HUES6 (cell line): ENCODE measurements around the gene SLN.
"Not testable (repeated sequence)": the region's sequence is repeated elsewhere in the genome, so short reads cannot be mapped to it uniquely, and the experiment has no call there.

ENCODE experiments used
- H3K27ac ChIP-seq: 2 replicates; pipeline ENCODE4 v1.7.0; 2013; ENCODE audit warnings: low read depth, mild to moderate bottlenecking, low read length, inconsistent platforms
- H3K27me3 ChIP-seq: 2 replicates; pipeline ENCODE4 v1.6.1; 2013; ENCODE audit warnings: low read length; ENCODE audit not compliant: control insufficient read depth, insufficient read depth
- H3K36me3 ChIP-seq: 2 replicates; pipeline ENCODE4 v1.6.1; 2013; ENCODE audit warnings: low read length; ENCODE audit not compliant: control insufficient read depth, insufficient read depth
- H3K4me1 ChIP-seq: 2 replicates; pipeline ENCODE4 v1.6.1; 2013; ENCODE audit warnings: low read length; ENCODE audit not compliant: control insufficient read depth, insufficient read depth
- H3K4me3 ChIP-seq: 2 replicates; pipeline ENCODE4 v1.5.1; 2013; ENCODE audit warnings: low read depth, low read length
- H3K9ac ChIP-seq: one replicate; pipeline ENCODE4 v1.6.1; 2013; ENCODE audit warnings: mild to moderate bottlenecking, low read length
- H3K9me3 ChIP-seq: 2 replicates; pipeline ENCODE4 v1.6.1; 2013; ENCODE audit warnings: low read depth, low read length; ENCODE audit not compliant: control insufficient read depth, insufficient read depth

Gene SLN

DNA sequence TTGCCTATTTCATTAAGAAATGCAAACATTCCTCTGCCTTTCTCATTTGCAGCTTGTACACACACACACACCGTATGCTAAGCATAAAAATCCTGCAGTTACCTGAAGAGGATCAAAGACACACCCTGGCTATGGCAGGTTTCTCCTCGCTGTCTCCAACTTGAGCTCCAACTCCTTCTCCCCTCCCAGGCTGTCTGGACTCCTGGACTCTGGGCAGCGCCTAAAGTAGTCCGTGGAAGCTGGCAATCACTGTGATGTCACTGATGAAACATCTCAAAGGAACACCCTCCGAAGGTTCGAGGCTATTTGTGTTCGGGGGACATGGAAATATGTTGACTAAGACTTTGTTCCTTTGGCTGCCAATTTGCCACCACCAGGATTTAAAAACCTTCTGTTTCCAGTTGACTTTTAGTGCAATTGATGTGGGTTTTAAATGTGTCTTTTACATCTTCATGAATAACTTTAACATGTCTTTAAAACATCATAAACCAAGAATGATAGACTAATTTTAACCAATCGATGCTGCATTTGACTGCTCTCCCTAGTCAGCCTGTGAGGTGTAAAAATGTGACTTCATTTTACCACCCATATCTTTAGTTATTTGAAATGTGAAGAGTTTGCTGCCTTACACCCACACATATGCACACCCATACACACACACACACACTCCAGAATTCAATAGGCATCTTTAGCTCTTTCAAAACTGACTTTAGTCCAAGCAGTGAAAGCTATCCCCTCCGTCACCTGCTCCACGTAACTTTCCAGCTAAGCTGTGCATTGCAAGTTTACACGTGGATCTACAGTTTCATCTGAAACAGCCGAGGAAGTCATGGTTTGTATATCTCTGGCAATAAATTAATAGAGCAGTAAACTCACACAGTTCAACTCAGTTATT is at the start of gene SLN:
Gene SLN (minus strand): TSS at position 196 of the 895 bp plus-strand sequence.
- peaks cover 16% of the 10 kb centered on the region for H3K4me1 ChIP-seq

DNA sequence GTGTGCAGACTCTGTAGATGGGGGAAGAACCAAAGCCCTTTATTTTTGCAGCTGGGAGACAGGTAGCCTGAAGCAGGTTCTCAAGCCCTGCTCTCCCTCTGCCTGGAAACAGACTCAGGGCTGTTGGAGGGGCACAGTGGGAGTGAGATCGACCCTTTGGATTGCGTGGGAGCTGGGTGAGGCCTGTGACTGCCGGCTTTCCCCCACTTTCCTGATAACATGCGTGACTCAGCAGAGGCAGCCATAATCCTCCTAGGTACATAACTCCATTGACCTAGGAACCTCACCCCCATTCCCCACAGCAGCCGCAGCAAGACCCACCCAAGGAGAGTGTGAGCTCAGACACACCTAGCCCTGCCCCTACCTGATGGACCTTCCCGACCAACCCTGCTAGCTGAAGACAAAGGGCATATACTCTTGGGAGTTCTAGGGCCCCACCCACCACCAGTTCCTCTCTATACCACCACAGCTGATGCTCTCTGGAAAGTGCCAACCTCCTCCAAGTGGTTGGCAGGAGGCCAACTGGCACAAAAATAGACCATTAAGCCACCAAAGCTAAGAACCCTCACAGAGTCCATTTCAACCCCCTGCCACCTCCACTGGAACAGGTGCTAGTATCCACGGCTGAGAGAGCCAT is 47.0 kb upstream of the SLN start:
- not testable (repeated sequence) for H3K9me3 ChIP-seq, H3K27ac ChIP-seq, H3K27me3 ChIP-seq, H3K36me3 ChIP-seq, H3K9ac ChIP-seq, H3K4me1 ChIP-seq, H3K4me3 ChIP-seq

More for the DNA sequence above, at the start of gene SLN:
- Histone ChIP-seq H3K4me3 (no peak within 1 kb of the TSS), H3K9ac (no peak within 1 kb of the TSS), H3K27ac (no peak within 1 kb of the TSS), H3K36me3 (no peaks in the 10 kb centered on the region), H3K27me3 (no peaks in the 10 kb centered on the region), H3K9me3 (no peaks in the 10 kb centered on the region)

DNA sequence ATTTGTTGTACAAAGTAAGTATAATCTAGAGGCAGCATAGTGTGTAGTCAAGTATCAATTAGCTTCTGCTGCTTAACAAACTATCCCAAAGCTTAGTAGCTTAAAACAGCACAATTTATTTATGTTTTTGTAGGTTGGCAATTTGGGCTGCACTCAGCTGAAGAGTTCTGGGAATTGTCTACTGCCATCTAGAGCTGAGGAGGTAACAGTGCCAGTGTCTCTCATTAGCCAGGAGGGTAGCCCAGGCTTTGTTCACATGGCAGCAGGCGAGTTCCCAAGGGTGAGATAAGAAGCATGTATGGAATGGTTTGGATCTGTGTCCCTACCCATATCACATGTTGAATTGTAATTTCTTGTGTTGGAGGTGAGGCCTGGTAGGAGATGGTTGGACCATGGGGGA is 45.8 kb upstream of the SLN start:
- H3K9ac ChIP-seq = no peak overlapping the region
- peaks cover 3% of the 10 kb centered on the region; the same call in 1 of the 2 replicates for H3K9me3 ChIP-seq
- no peaks in the 10 kb centered on the region for H3K27me3 ChIP-seq
- no peaks in the 10 kb centered on the region for H3K4me1 ChIP-seq
- no peak overlapping the region for H3K27ac ChIP-seq
- H3K36me3 ChIP-seq = no peaks in the 10 kb centered on the region
- no peak overlapping the region for H3K4me3 ChIP-seq

DNA sequence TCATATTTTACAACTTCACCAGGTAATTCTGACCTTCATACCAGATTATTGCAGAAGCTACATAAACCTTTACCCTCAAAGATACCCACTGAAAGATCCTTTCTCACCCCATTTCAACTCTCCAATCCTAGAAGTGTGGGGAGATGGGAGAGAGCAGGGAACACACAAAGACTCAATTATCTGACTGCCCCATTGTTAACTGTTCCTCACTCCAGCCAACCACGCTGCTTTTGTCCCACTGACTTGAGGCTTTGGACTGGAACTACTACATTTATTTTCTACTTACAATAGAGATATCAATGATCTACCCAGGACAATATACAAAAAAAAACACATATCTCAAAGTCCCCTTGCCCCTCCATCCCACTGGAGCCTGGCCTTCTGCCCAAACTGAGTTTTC is 44.7 kb upstream of the SLN start:
- Histone ChIP-seq H3K4me3 (no peak overlapping the region), H3K36me3 (no peaks in the 10 kb centered on the region), H3K27ac (no peak overlapping the region), H3K9me3 (peaks cover 3% of the 10 kb centered on the region; the same call in 1 of the 2 replicates), H3K9ac (no peak overlapping the region), H3K4me1 (no peaks in the 10 kb centered on the region), H3K27me3 (no peaks in the 10 kb centered on the region)

DNA sequence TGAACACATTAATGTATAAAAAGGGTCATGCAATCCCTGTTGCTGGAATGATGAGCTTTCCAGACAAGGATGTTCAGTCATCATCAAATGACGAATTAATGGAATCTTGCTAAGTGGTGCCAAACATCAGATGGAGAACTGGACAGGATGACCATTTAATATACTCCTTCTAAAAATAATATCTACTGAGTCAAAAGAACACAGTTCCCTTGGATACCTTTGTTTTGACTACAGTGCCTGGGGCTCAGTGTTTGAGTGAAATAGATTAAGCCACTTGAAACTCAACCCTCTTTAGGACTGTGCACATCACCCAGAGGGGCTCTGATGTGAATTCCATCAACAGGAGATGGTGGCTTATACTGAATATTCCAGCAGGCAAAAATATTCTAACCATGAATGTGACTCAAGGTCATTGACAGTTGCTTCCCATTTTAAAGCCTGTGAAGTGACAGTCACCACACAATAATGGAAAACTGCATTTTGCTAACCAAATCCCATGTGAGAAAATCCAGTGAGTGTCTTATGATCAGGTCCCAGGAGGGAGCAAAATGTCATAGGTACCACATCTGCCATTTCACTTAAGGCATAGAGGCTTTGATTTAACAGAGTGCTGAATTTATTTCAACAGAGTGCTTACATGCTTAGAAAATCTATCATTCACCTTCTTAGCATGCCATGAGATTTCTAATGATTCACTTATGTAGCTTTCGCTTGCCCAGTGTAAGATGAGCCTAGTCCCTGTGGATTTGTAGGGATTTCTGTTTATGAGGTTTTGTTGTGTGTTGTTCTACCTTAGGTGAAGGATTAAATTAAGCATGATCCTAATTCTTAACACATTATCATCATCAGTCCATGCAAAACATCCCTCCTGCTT is 41.3 kb upstream of the SLN start:
- H3K4me1 ChIP-seq = no peaks in the 10 kb centered on the region
- H3K9ac ChIP-seq = no peak overlapping the region
- H3K4me3 ChIP-seq = no peak overlapping the region
- H3K9me3 ChIP-seq = no peaks in the 10 kb centered on the region
- no peaks in the 10 kb centered on the region for H3K27me3 ChIP-seq
- H3K27ac ChIP-seq = no peak overlapping the region
- no peaks in the 10 kb centered on the region for H3K36me3 ChIP-seq

DNA sequence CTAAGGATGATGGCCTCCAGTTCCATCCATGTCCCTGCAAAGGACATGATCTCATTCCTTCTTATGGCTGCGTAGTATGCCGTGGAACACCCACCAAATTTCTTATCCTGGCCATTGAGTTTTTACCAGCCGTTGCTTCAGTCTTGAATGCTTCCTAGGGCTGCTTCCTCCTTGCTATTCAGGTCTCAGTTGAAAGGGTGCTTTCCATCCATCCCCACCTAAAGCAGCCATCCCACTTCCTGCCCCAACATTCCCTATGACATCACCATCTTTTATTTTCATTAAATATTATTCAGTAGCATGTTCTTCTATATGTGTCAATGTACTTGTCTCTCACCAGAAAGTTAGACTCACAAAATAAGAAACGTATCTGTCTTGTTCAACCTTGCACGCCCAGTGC is 40.7 kb upstream of the SLN start:
- no peaks in the 10 kb centered on the region for H3K27me3 ChIP-seq

DNA sequence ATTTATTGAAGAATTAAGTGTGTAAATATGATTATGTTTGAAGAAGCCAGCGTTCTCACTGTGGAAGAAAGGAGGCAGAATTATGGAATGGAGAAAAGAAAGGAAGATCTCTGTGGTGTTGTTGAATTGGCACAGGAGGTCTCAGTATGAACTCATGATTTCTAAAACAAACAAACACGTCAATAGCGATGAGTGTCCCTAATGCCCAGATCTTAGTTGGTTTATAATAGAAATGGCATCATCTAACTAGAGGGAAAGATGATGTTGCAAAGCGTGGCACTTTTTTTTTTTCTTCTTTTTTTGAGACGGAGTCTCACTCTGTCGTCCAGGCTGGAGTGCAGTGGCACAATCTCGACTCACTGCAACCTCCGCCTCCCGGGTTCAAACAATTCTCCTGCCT is 39.2 kb upstream of the SLN start:
- Histone ChIP-seq H3K36me3 (no peaks in the 10 kb centered on the region), H3K27me3 (no peaks in the 10 kb centered on the region), H3K27ac (no peak overlapping the region), H3K9ac (no peak overlapping the region), H3K9me3 (no peaks in the 10 kb centered on the region), H3K4me3 (no peak overlapping the region), H3K4me1 (no peaks in the 10 kb centered on the region)

More for the DNA sequence above, 40.7 kb upstream of the SLN start:
- H3K9me3 ChIP-seq = no peaks in the 10 kb centered on the region
- H3K4me3 ChIP-seq = no peak overlapping the region
- no peak overlapping the region for H3K9ac ChIP-seq
- H3K4me1 ChIP-seq = no peaks in the 10 kb centered on the region
- H3K27ac ChIP-seq = no peak overlapping the region
- no peaks in the 10 kb centered on the region for H3K36me3 ChIP-seq

DNA sequence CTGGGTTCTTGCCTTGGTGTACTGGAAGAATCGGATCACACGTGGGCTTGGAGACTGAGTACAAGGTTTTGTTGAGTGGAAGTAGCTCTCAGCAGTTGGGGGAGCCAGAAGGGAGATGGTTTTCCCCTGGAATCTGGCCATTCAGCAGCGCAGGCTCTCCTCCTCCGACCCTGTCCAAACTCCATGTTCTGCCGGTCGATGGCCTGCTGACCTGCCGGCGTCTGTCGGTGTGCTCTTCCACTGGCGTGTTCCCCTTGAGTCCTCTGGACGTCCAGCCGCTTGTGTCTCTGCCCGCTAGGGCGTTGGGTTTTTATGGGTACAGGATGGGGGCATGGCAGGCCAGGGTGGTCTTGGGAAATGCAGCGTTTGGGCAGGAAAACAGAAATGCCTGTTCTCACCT is 38.5 kb upstream of the SLN start:
- no peak overlapping the region for H3K27ac ChIP-seq
- no peaks in the 10 kb centered on the region for H3K27me3 ChIP-seq
- H3K9ac ChIP-seq = no peak overlapping the region
- H3K4me1 ChIP-seq = no peaks in the 10 kb centered on the region
- no peaks in the 10 kb centered on the region for H3K9me3 ChIP-seq
- no peak overlapping the region for H3K4me3 ChIP-seq
- no peaks in the 10 kb centered on the region for H3K36me3 ChIP-seq

DNA sequence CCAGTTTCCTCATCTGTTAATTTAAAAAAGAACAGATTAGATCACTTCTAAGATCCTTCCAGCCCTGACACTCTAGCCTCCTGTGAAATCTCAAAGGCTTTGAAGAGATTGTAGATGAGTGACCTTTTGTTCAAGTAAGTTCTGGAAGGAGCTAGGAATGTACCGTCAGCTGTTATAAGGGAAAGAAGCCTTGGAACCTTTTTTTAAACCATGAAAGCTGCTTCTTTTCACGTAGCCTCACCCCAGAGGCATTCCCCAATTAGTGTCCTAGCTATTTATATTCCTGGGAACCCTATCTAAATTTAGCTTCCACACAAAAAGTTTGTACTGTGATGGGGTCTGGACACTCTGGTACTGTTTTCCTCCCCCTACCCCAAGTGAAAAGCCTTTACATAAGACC is 35.8 kb upstream of the SLN start:
- Histone ChIP-seq H3K27me3 (no peaks in the 10 kb centered on the region), H3K9ac (no peak overlapping the region), H3K36me3 (no peaks in the 10 kb centered on the region), H3K9me3 (no peaks in the 10 kb centered on the region), H3K4me1 (no peaks in the 10 kb centered on the region; the same call in 1 of the 2 replicates), H3K4me3 (no peak overlapping the region), H3K27ac (no peak overlapping the region)

DNA sequence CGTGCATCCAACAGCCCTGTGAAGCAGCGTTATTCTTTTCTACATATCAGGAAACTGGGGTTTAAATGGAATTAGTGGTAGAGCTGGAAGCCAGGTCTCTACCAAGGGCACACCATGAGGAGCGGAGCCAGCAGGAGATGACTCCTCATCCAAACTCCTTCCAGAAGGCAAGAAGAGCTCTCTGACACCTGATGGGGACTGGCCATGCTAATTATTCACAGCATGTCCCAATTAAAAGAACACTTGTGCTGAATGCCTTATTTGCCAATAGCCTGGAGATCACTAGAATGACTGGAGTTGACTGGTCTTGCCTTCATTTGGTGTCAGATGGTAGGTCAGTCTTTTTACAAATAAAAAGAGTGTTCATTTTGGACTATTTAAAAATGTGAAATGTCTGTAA is 32.9 kb upstream of the SLN start:
- H3K9ac ChIP-seq = no peak overlapping the region
- H3K9me3 ChIP-seq = no peaks in the 10 kb centered on the region
- no peaks in the 10 kb centered on the region; the same call in 1 of the 2 replicates for H3K4me1 ChIP-seq
- H3K4me3 ChIP-seq = no peak overlapping the region
- H3K36me3 ChIP-seq = no peaks in the 10 kb centered on the region
- no peak overlapping the region for H3K27ac ChIP-seq
- H3K27me3 ChIP-seq = no peaks in the 10 kb centered on the region
